H1 (cell line): ENCODE measurements around the gene STAG1.

ENCODE experiments used
- EZH2 ChIP-seq: fragments of 200-600 bp; sonication (generic); IDR thresholded peaks from 2 replicates; pipeline ENCODE4 v1.7.1; 2012; ENCODE audit warnings: low read depth, mild to moderate bottlenecking, moderate library complexity, low read length, inconsistent platforms; ENCODE audit not compliant: severe bottlenecking
- HDAC2 ChIP-seq, 2 experiments: fragments of 300-600 bp in 1 of 2; sonication (generic) in 1 of 2; IDR thresholded peaks; 2 replicates each; pipeline ENCODE4 v1.6.1; 2011 to 2012; ENCODE audit warnings: low read depth in 2 of 2, low read length in 2 of 2, mild to moderate bottlenecking in 2 of 2, moderate library complexity in 2 of 2, borderline replicate concordance in 1 of 2, inconsistent platforms in 1 of 2
- MAFK ChIP-seq: IDR thresholded peaks from 2 replicates; pipeline ENCODE4 v1.6.1; 2012; ENCODE audit warnings: low read depth, mild to moderate bottlenecking, improper control_type of control experiment, low read length
- NRF1 ChIP-seq: IDR thresholded peaks from 2 replicates; pipeline ENCODE4 v1.6.1; 2011; ENCODE audit warnings: mild to moderate bottlenecking, low read depth, low read length, improper control_type of control experiment
- PHF8 ChIP-seq: fragments of 200-600 bp; sonication (generic); conservative IDR thresholded peaks from 2 replicates; pipeline ENCODE4 v1.7.1; 2012; ENCODE audit warnings: low read depth, mild to moderate bottlenecking, inconsistent platforms, low read length, moderate library complexity
- POLR2A ChIP-seq, 2 experiments: IDR thresholded peaks; 1 replicate in 1 of 2; 2 replicates in 1 of 2; pipeline ENCODE4 v1.6.1; 2011; ENCODE audit warnings: low read depth in 2 of 2, low read length in 2 of 2, mild to moderate bottlenecking in 2 of 2; ENCODE audit errors: control extremely low read depth in 1 of 2
- POLR2AphosphoS5 ChIP-seq: IDR thresholded peaks from 2 replicates; pipeline ENCODE4 v1.6.1; 2011; ENCODE audit warnings: low read depth, low read length
- TAF7 ChIP-seq: optimal IDR thresholded peaks from 2 replicates; pipeline ENCODE3; 2011; ENCODE audit warnings: low read depth, mild to moderate bottlenecking, inconsistent platforms, low read length, moderate library complexity, borderline replicate concordance
- ZNF274 ChIP-seq: IDR thresholded peaks from 2 replicates; pipeline ENCODE4 v1.7.0; 2012; ENCODE audit warnings: low read length, borderline replicate concordance; ENCODE audit errors: extremely low read depth
- TF ChIP-seq, protein P1 (sequence below), 3 experiments: IDR thresholded peaks; 1 replicate in 2 of 3; 2 replicates in 1 of 3; pipeline versions ENCODE4 v1.5.1 to v1.6.1; 2011; ENCODE audit warnings: low read length in 3 of 3, mild to moderate bottlenecking in 3 of 3, inconsistent platforms in 2 of 3, low read depth in 1 of 3, moderate library complexity in 1 of 3; ENCODE audit not compliant: insufficient read depth in 1 of 3; ENCODE audit errors: control extremely low read depth in 1 of 3
- TF ChIP-seq, protein P2 (sequence below): IDR thresholded peaks from 2 replicates; pipeline ENCODE4 v1.6.1; 2011; ENCODE audit warnings: low read length, improper control_type of control experiment

DNA sequence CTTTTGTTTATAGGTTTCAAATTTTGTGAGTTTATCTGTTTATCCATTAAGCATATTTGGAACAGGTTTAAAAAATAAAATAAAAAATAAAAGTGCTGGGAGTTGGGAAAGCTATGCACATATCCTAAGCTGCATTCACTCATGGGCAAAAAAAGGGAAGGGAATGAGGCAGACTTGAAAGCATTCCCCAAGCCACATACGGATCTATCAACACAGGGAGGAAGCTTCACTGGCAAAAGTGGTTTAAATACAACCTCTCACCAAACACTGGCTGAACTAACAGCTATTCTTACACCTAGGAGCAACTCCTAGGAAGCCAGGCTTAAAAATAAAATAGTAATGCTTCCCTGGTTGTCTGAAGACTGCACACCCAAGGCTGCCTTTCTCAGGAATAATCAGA lies 400.8 kb downstream of the STAG1 start:
- TF ChIP-seq POLR2A (IDR thresholded peaks at IDR 0.05; ENCODE audit: control extremely low read depth in 1 of 2, low read depth in 2 of 2, low read length in 2 of 2) (no peak), EZH2 (no peak), TAF7 (no peak), POLR2AphosphoS5 (no peak), MAFK (no peak), ZNF274 (no peak), HDAC2 (IDR thresholded peaks at IDR 0.05; ENCODE audit: borderline replicate concordance in 1 of 2, low read depth in 2 of 2, low read length in 2 of 2) (no peak), NRF1 (no peak), PHF8 (no peak)
- TF ChIP-seq, protein P1, sequence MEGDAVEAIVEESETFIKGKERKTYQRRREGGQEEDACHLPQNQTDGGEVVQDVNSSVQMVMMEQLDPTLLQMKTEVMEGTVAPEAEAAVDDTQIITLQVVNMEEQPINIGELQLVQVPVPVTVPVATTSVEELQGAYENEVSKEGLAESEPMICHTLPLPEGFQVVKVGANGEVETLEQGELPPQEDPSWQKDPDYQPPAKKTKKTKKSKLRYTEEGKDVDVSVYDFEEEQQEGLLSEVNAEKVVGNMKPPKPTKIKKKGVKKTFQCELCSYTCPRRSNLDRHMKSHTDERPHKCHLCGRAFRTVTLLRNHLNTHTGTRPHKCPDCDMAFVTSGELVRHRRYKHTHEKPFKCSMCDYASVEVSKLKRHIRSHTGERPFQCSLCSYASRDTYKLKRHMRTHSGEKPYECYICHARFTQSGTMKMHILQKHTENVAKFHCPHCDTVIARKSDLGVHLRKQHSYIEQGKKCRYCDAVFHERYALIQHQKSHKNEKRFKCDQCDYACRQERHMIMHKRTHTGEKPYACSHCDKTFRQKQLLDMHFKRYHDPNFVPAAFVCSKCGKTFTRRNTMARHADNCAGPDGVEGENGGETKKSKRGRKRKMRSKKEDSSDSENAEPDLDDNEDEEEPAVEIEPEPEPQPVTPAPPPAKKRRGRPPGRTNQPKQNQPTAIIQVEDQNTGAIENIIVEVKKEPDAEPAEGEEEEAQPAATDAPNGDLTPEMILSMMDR (IDR thresholded peaks at IDR 0.05; ENCODE audit: control extremely low read depth in 1 of 3, insufficient read depth in 1 of 3, low read depth in 1 of 3, low read length in 3 of 3), result no peak
- TF ChIP-seq, protein P2, sequence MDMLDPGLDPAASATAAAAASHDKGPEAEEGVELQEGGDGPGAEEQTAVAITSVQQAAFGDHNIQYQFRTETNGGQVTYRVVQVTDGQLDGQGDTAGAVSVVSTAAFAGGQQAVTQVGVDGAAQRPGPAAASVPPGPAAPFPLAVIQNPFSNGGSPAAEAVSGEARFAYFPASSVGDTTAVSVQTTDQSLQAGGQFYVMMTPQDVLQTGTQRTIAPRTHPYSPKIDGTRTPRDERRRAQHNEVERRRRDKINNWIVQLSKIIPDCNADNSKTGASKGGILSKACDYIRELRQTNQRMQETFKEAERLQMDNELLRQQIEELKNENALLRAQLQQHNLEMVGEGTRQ, result no peak
